Measurements from ENCODE around the gene RDH12.

- TF ChIP-seq CTCF (conservative IDR thresholded peaks at IDR 0.05) (no peak), ZFX (IDR thresholded peaks at IDR 0.05) (no peak)
These were observed 8.5 kb downstream of the RDH12 start for GRCh38 chr14:67710209-67710608.
